GM12892 (cell line): Measurements from ENCODE around the gene ADRM1.

ENCODE experiments used
- POLR2A ChIP-seq: IDR thresholded peaks from 2 replicates; pipeline ENCODE4 v1.6.1; 2011; ENCODE audit warnings: low read depth, low read length, control low read depth
- POLR2AphosphoS5 ChIP-seq: IDR thresholded peaks from 2 replicates; pipeline ENCODE4 v1.6.1; 2011; ENCODE audit warnings: low read depth, low read length, control low read depth

GRCh38 chr20:62315773-62316172, 13.0 kb downstream of the ADRM1 start:
- TF ChIP-seq POLR2A (no peak), POLR2AphosphoS5 (no peak)
